SW480 (cell line): ENCODE data around the gene TARBP1.
"Not testable (repeated sequence)": the region's sequence is repeated elsewhere in the genome, so short reads cannot be mapped to it uniquely, and the experiment has no call there.

Source experiments
- DNase-seq: peaks from one replicate; pipeline ENCODE4 v3.0.0-alpha.2; 2016; ENCODE audit warnings: low spot score

Gene TARBP1

GRCh38 chr1:234478481-234479309, at the start of gene TARBP1:
TARBP1 (minus strand) TSS chr1:234479179; CDS start chr1:234479103, 76 bp downstream.
- DNase-seq, result peak; percentile 70

- no peak for DNase-seq
These were observed 49.3 kb upstream of the TARBP1 start for GRCh38 chr1:234528074-234528865.

GRCh38 chr1:234527346-234527745, 48.4 kb upstream of the TARBP1 start:
- DNase-seq, result no peak

GRCh38 chr1:234526922-234527321, 47.9 kb upstream of the TARBP1 start:
- DNase-seq, result no peak

GRCh38 chr1:234525099-234525799, 46.3 kb upstream of the TARBP1 start:
- DNase-seq, result no peak

- no peak for DNase-seq
These were observed 42.9 kb upstream of the TARBP1 start for GRCh38 chr1:234521836-234522235.

- DNase-seq, result no peak
These were observed 42.2 kb upstream of the TARBP1 start for GRCh38 chr1:234520908-234521817.

- no peak for DNase-seq
These were observed 40.5 kb upstream of the TARBP1 start for GRCh38 chr1:234519506-234519905.

GRCh38 chr1:234518876-234519275, 39.9 kb upstream of the TARBP1 start:
- no peak for DNase-seq

- not testable (repeated sequence) for DNase-seq
These were observed 39.1 kb upstream of the TARBP1 start for GRCh38 chr1:234518086-234518485.

GRCh38 chr1:234517110-234517802, 38.3 kb upstream of the TARBP1 start:
- DNase-seq, result no peak

- DNase-seq, result peak; percentile 33
These were observed 36.9 kb upstream of the TARBP1 start for GRCh38 chr1:234515821-234516241.

- peak; percentile 38 for DNase-seq
These were observed 36.4 kb upstream of the TARBP1 start for GRCh38 chr1:234515411-234515810.

- DNase-seq, result no peak
These were observed 33.5 kb upstream of the TARBP1 start for GRCh38 chr1:234512451-234512861.

GRCh38 chr1:234509457-234510328, 30.7 kb upstream of the TARBP1 start:
- no peak for DNase-seq

GRCh38 chr1:234507626-234508387, 28.8 kb upstream of the TARBP1 start:
- DNase-seq, result no peak

GRCh38 chr1:234507089-234507488, 28.1 kb upstream of the TARBP1 start:
- no peak for DNase-seq

GRCh38 chr1:234505769-234506102, 26.8 kb upstream of the TARBP1 start:
- no peak for DNase-seq
